ENCODE results near the gene NUDC. TPM values are rescaled to one million over a fixed set of nuclear protein-coding genes. Genes with fewer than 3 reads are reported as not detected.
A peak's percentile ranks its signal among the peaks of the same experiment; 100 is the strongest.
"Not testable (repeated sequence)": the region's sequence is repeated elsewhere in the genome, so short reads cannot be mapped to it uniquely, and the experiment has no call there.

The NUDC gene
- total RNA-seq, 1 donor from 2014 or later, result 47.8 TPM

DNA sequence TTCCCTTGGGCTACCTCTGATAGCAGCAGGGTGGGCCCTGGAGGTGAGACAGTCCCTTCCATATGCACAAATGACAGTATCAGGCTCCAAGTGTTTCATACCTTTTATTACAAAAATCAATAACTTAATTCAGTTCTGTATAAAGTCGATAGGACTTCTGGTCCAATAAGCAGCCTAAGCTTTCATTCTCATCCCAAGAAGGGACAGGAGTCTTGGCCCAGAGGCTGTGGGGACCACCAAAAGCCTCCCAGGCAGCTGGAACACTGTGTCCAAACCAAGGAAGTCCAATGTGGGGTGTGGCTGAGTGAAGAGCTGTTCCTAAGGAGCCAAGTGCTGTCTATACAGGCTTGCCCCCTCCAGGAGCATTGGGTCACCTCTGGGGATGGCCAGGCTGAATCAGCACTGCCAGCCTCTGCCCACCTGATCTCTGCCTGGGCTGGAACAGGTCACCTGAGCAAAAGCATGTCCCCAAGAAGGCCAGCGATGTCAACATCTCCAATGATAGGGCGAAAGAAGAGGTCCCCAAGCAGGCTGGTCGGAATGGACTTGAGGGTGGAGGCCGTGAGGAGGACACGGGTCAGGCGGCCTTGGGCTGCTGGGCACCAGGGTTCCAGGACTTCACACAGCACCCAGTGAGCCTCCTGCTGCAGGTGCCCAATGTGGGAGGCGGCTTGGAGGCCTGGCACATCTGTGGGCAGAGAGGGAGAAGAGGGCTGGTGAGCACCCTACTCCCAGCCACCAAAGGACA is 10.0 kb upstream of the NUDC start:
- DNase-seq (ENCODE audit: low read depth), result no peak

DNA sequence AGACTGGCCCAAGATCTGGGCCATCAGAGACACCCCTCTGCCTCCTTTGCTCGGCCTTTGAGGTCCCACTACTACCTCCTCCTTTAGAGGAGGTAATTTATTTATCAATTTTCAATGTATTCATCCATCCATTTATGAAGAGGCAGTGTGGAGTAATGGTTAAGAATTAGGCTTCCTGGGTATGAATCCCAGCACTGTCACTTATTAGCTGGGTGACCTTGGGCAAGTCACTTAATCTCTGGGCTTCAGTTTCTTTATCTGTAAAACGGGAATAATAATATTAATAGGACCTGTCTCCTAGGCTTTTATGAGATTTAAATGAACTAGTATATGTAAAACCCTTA is 9.4 kb upstream of the NUDC start:
- no peak for DNase-seq (ENCODE audit: low read depth)

DNA sequence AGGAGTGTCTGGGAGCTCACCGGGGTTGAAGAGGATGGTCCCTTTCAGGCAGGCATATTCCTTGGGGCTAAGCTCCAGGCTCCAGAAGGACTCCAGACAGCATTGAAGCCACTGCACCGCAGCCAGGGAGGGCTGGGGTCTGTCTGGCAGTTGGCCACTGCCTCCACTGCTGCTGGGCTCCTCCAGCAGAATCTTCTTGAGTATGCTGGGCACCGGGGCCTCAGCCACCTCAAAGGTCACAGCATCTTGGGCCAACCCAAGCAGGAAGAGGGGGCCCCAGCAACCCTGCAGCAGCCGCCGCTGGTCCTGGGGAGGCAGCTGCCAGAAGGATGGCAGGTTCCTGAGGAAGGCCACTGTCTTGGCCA is 8.2 kb upstream of the NUDC start:
- DNase-seq (ENCODE audit: low read depth), result no peak

DNA sequence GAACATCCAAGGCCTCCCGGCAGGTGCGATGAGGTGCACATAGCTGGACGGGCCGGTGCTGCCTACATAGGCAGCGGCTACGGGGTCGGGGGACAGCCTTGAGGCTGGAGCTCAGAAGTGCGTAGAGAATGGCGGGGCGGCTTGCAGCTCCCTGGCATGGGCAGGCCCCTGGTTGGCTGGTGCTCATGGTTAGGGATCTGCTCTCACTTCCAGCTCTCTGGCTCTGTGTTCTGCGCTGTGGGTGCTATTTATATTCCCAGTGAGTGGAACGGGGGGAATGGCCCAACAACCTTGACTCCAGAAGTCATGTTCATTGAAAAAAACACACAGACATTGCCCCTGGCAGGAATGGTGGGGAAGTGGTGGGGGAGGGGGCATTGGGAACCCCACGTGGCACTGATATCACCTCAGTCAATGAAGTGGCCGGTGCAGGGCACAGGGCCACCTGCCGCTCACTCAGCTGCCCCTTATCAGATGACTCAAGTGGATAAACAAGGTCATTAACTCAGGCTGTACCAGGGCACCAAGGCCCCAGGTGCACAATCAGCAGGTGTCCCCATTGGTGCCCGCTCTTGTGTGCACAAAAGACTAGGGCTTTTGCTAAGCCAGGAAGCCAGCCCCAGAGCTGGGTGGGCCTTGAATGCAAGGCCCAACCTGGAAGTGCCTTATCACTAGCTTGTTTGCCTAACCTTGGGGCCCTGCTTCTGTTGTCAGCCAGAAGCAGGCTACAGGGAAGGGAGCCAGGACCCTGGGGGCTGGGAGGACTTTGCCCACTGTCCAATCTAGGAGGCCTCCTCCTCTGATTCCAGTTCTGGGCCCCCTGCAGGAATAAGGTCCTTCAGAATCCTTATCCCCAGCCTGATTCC is 7.6 kb upstream of the NUDC start, which contains the start of gene NR0B2:
Gene NR0B2 (minus strand): TSS at position 222 of the 866 bp plus-strand sequence. CDS start 35 bp downstream, at position 187.
- no peak for DNase-seq (ENCODE audit: low read depth)

DNA sequence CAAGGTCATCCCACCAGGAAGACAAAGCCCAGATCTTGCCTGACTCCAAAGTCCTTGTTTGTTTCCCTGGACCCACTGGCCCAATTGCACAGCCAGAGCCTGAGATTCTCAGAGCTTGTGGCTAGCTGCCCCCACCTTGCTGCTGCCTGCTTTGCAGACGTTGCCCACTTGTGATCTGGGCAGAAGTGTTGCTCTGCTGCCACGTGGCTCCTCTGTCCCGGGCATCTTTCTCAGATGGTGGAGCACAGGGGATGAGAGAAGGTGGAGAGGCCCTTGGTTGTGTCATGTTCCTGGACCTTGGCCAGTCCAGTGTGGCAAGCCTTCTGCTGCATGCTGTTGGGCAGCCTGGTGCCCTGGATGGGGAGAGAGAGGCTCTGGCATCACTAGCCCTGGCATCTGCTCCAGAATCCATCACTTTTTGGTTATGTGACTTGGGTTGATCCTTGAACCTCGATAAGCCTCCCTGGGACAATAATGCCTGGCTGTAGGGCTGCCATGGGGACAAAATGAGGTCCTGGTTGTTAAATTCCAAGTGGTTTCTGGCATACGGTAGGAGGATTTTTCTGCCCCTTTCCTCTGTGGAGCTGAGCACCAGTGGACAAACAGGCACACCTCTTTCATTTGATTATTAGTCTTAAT is 6.2 kb upstream of the NUDC start:
- no peak for DNase-seq (ENCODE audit: low read depth)

DNA sequence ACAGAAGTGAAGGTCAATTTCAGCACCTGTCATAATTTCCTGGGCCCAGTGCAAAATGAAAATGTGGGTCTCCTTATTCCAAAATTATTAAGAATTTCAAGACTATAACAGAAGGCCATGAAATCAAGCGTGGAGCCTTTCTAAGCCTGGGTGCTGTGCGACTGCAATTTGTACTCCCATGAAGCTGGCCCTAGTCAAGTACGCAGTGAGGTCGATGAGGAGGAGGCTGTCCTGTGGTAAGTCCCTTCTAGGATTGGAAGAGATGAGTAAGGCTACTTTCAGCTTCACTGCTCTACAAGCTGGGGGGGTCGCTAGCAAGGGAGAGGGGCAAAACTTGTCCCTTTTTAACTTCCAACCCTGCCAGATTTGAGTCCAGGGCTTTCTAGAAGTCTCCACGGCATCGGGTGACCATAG is 410 bp upstream of the NUDC start:
- no peak for DNase-seq (ENCODE audit: low read depth)

DNA sequence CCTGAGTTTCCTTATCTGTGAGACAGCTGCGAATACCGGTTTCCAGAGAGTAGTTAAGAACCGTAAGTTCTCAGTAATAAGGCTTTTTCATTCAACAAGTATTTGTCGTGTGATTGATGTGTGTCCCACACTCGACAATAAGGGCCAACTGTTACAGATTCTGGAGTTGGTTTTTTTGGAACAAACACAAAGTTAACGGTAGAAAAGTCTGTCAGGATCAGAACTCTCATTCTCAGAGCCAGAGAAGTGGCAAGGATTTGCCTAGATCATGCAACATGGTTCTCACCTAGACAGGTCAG is 837 bp downstream of the NUDC start:
- no peak for DNase-seq (ENCODE audit: low read depth)

DNA sequence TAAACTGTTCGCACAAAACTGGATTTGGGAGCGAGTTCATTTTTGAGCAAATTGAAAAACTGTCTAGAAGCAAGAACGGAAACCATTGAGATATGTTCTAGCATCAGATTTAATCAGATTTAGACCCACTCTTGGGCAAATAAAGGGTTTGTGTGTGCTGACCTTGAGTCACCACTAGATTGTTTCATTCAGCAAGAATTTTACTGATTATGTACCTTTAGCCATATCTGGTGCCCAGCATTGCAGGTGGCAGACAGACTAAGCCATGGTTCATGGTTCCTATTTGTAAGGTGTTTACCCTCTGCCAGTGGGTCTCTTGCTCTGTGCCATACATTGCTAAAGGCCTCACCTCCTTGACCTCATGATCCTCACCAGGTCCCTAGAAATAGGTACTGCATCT is 1.4 kb downstream of the NUDC start:
- DNase-seq (ENCODE audit: low read depth), result no peak

DNA sequence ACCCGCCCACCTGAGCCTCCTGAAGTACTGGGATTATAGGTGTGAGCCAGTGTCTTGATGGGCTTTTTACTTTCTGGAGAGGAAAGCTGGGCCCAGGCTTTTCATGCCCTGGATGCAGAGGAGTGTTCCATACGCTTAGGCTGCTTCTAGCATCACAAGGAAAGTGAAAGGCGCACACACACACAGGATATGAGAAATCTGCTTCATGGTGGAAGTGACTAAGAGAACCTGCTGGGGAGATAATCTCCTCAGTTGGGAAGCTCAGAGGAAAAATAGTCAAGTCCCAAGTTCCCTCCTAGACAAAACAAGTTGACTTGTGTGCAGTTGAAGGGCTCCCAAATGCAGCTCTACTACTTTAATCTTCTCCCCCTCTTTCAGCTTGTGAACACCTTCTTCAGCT is 2.2 kb downstream of the NUDC start:
- no peak for DNase-seq (ENCODE audit: low read depth)

DNA sequence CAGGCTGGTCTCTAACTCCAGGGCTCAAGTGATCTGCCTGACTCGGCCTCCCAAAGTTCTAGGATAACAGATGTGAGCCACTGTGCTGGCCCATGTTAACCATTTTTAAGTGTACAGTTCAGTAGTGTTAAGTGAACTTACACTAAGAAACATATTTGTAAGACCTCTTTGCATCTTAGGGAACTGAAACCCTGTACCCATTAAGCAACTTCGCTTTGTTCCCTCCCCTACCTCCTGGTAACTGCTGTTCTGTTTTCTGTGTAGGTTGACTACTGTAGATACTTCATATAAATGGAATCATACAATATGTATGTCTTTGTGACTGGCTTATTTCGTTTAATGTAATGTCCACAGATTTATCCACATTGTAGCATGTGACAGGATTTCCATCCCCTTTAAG is 11.0 kb downstream of the NUDC start:
- no peak for DNase-seq (ENCODE audit: low read depth)

DNA sequence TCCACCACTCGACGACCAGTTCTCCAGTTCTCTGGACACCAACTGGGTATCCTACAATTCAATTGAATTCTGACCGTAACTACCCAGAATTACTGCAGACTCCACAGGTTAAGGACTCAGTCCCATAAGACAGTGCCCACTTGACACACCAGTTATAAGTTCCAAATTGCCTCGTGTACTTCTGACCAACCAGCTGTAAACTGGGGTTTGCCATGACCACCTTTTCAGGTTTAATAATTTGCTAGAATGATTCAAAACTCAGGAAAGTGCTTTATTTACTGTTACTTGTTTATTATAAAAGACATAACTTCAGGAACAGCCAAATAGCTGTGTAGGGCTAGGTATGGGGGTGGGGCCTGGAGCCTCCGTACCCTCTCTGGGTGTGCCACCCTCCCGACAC is 15.3 kb downstream of the NUDC start:
- DNase-seq (ENCODE audit: low read depth), result peak; percentile 57

DNA sequence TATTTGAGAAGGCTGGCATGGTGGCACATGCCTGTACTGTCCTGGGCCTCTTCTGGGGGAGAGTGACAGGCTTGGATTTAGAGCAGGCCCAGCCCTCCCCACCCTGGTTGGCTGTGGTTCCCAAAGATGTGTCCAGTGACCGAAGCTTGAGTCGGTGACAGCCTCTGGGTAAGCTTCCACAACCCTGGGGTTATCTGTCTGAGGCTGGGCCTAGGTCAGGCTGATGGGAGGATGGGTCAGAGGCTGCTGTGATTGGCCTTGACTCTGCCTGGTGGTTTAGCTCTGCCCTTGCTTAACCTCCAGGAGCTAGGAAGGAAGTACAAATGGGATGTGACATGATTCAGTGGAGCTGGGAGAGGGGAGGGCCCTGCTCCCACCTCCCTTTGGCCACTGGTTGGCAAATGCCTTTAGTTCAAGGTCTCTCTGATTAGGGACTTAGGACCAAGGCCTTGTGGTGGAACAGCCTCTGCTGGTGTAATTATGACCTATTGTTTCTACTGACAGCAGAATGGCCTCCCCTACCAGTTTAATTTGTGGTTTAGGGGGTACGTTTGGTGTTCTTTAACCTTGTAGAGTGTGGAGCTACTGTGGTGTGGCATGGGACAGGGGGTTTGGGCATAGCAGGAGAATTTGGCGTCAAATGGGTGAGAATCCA is 16.6 kb downstream of the NUDC start:
- DNase-seq (ENCODE audit: low read depth), result no peak

DNA sequence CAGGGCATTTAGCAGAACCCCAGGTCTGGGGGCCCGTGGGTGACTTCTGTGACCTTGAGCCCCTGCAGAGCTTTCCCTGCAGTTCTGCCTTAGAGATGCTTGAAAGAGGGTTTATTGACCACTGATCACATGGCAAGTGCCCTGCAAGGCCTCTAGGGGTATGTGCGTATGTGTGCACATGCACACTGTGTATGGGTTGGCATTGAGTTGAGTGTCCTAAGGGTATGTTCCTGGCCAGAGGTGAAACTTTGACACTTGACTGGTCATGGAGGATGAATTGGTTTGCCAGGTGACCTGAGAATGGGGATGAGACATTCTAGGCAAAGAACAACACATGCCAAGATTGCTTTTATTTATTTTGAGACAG is 17.1 kb downstream of the NUDC start:
- no peak for DNase-seq (ENCODE audit: low read depth)

DNA sequence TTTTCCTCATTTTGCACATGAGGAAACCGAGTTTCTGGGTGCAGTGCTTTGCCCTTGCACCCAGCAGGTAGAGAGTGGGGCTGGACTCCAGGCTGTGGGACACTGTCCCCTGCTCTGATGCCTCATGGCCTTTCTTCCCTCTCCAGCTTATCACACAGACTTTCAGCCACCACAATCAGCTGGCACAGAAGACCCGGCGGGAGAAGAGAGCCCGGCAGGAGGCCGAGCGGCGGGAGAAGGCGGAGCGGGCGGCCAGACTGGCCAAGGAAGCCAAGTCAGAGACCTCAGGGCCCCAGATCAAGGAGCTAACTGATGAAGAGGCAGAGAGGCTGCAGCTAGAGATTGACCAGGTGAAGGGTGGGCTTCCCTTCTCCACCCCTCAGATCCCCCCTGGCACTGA is 19.8 kb downstream of the NUDC start:
- no peak for DNase-seq (ENCODE audit: low read depth)

DNA sequence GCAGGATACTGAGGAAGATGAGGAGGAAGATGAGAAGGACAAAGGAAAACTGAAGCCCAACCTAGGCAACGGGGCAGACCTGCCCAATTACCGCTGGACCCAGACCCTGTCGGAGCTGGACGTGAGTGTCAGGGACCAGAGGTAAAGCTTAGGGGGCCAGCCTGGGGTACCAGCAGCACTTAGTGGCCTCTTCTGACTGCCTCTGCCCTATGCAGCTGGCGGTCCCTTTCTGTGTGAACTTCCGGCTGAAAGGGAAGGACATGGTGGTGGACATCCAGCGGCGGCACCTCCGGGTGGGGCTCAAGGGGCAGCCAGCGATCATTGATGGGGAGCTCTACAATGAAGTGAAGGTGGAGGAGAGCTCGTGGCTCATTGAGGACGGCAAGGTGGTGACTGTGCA is 21.1 kb downstream of the NUDC start:
- DNase-seq (ENCODE audit: low read depth), result no peak

DNA sequence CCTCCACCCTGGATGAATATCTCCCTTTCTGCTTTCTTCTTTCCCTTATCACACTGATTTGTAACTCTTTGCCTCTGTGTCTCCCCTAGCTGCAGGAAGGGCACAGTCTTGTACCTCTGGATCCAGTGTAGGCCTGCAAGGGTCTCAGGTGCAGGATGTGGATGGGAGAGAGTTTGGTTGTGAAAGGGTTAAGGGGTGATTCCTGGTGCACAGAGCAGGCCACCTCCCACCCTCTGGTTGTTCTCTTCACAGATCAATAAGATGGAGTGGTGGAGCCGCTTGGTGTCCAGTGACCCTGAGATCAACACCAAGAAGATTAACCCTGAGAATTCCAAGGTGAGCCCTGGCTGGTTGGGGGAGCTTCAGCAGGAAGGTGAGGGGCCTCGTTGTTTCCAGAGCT is 23.6 kb downstream of the NUDC start:
- no peak for DNase-seq (ENCODE audit: low read depth)

DNA sequence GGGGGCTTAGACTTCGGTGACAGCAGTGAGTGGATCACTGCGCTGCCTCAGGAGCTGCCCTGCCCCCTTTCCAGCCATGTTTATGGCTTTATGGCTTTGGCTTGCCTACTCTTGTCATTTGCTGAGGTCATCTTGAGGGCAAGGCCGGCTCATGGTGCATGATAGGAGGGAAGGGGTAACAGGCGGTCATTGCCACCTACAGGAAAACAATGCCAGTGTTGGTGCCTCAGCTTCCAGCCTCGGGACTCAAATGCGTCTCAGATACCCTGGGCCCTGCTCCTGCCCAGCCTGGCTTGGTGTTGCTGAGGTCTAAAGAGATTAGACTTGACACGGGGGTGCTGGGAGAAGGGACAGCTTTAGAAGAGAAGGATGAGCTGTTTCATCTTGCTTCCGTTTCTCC is 24.2 kb downstream of the NUDC start:
- no peak for DNase-seq (ENCODE audit: low read depth)

DNA sequence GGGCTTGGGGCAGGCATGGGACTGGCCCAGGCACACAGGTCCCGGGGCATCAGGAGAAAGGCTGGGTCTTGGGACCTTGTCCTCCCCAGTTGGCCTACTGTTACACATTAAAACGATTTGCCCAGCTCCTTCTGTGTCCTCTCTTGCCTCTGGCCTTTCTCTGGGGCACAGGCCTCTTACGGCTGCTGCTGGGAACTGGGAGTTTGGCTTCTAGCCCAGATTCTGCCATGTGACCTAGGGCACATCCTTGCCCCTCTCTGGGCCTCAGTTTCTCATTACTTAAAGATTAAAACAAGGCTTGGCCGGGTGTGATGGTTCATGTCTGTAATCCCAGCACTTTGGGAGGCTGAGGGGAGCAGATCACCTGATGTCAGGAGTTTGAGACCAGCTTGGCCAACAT is 24.7 kb downstream of the NUDC start:
- DNase-seq (ENCODE audit: low read depth), result no peak

DNA sequence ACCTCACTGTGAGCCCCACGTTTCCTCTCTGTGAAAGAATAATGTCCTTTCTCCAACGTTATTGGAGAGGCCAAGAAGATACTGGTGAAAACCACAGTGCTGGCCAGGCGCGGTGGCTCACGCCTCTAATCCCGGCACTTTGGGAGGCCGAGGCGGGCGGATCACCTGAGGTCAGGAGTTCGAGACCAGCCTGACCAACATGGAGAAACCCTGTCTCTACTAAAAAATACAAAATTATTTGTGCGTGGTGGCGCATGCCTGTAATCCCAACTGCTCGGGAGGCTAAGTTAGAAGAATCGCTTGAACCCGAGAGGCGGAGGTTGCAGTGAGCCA is 27.1 kb downstream of the NUDC start:
- not testable (repeated sequence) for DNase-seq (ENCODE audit: low read depth)

DNA sequence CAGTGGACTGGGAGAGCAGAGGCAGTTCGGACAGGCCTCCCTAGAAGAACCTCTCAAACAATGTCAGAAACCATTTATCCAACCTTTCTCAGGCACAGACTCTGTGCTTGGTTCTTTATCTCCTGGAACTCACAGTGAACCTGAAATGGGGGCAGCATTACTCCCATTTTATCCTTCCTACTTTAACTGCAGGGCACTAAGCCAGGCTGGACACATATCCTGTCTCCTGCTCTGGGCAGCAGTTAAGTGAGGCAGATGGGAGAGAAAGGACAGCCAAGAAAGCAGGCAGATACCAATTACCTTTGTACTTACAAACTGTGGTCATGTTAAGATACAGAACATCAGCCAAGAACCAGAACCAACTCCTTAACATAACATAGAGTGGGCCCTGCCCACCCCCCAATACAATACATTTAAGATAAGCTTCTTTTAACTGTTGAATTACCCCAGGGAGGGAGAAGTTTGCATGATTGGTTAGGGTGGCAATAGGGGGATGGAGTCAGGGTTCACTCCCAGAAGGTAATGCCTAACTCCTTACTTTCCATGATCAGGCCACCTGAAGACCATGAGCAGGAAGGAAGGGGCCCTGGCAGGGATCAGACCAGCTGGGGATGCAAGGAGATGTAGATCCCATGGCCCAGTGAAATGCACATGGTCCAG is 27.9 kb downstream of the NUDC start:
- DNase-seq (ENCODE audit: low read depth), result no peak

DNA sequence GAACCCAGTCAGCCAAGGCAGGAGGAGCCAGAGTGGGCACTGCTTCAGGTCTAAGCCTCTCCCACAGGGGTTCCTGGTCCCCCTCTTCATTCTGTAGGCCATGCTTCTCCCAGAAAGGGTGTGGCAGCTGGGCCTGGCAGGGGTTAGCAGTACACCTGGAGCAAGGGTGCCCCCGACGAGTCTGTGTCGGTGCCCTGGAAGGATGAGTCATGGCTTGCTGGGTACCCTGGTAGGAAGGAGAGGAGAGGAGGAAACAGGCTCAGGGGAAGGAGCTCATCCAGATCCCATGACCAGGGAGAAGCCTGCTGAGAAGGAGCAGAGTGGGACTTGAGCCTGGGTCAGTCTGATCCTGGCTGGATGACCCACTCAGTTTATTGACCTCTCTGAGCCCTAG is 28.4 kb downstream of the NUDC start:
- peak; percentile 21 for DNase-seq (ENCODE audit: low read depth)

DNA sequence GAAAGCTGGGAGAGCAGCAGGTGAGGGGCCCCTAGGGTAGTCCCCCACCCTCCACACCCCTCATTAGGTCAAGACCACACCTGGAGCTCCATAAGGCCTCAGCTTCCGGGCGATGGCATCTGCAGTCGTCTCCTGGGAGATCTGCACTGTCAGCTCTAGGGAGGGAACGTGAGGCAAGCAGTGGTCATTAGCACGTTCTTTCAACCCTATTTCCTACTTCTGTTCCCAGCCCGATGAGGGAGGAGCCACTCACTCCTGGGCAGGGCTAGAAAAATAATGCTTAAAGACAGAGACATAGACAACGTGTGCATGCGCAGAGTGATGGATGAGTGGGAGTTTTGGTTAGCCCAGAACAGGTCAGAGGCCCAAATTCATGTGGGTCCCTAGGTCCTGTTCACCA is 29.1 kb downstream of the NUDC start:
- DNase-seq (ENCODE audit: low read depth), result no peak

All from renal cortical epithelial cell (primary cell).